NCI-H2029 treated with DMSO at 0.1 percent for 48 hours (cell line): ENCODE results near the gene NAV2.

Source experiments
- DNase-seq: peaks from one replicate; lab custom pipeline; 2025; lab: John Stamatoyannopoulos, UW

NAV2 gene

DNA sequence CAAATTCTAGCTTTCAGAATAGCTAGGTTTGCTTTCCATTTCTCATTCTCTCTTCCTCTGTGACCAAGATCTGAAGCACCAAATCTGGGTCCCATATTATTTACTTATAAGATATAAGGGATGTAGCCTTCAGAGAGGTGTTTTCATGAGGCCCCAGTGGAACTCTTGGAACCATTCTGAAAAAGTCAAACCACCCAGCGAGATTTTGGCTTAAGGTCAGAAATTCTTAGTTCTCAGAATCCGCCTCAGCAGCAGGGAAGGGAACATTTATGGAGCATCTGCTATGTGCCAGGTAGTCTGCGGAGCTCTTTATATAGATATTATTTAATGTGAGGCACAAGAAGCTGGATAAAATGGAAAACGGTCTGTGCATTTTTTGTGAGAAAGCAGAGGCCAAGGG, 6.3 kb downstream of the NAV2 start:
- no peak for DNase-seq

DNA sequence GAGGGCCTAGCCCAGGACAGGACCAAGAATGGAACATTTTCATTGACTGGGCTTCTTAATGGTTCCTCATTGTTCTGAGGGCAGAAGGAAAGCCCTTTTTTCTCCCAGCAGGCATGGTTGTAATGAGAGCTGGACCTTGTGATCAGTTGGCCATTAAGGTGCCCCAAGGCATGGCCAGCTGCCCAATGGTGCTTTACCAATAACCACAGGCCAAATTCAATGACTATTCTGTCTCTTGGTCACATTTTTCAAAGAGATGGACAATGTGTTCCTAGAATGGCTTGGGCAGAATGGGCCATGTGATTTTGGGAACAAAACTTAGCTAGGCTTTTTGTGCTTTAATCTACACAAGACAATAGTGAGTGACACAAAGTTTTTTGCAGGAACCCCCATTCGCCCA, 7.3 kb downstream of the NAV2 start:
- DNase-seq: no peak

GRCh38 chr11:19721176-19721575, 8.5 kb downstream of the NAV2 start:
- no peak for DNase-seq

GRCh38 chr11:19722702-19723101, 10.1 kb downstream of the NAV2 start:
- no peak for DNase-seq

DNA sequence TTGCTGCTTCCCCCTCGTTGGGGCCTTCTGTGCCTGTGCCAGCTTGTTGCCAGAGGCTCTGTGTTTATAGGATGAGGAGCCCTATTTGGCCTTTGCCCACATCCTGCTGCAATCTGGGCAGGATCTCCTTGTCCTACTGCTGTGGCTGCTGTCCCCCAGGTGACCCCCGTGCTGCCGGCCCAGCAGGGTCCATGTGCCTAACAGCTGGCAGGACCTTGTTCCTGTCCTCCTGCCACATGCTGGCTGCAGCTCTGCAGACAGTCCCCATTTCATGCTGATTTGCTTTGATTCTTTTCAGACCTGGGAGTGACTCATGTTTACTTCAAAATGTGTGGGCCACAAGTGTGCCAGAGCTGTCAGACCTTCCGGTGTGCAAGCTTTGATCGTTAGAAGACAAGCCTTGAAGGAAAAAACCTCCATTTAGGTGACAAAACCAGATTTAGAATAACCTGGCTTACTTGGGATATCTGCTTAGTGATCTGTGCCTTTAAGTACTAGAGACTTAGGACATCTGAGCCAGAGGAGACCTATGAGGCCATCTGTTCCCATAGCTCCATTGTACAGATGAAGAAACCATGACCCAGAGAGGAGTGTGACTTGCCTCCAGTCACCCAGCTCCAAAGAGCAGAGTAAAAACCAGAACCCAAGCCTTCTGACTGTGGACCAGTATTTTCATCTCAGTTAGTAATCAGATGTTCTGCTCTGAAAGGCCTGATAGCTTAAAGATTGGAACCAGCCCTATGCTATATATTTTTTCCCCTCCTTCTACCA, 11.1 kb downstream of the NAV2 start:
- DNase-seq: no peak

DNA sequence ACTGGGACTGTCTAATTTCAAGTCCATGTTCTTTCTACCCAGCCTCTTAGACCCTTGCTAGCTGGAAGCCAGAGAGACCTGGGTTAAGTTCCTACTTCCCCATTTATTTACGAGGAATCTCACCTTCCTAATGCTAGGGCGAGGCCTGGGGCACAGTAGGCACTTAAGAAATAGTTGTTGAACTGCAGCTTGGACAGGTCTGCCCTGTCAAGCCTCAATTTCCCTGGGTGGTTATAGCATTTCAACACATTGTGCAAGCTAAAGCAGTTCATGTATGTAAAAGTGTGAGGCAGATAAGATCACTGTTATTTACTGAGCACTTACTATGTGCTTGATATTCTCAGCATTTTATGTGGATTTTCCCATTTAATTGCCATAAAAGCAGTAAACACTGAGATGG, 12.1 kb downstream of the NAV2 start:
- no peak for DNase-seq

DNA sequence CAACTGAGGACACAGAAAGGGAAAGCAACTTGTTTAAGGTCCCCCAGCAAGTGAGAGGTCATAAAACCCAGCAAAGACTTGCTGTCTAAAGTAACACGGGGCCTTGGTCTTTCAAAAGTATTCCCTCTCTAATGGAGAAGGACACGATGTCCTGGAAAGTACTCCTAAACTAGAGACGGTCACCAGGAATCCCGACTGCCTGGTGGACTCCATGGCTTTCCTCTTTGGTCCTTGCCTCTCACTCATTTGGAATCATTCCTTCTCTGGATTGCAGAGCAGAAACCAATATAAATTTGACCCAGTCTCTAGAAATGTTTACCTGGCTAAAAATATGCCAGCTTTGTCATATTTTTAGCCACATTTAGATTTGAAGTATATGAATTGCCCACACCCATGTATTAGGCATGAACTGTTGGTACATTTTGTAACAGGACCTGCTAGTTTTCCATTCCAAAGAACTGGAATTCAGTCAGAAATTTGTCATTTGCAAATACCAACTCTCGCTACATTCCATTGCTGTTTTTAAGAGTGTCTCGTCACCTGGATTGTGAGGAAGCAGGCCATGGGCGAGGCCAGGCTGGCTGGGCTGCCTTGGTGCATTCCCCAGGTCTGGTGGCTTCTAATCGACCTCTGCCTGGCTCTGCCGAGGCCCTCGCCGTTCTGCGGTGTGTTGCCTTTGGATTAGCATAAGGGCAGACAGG, 12.9 kb downstream of the NAV2 start:
- no peak for DNase-seq

DNA sequence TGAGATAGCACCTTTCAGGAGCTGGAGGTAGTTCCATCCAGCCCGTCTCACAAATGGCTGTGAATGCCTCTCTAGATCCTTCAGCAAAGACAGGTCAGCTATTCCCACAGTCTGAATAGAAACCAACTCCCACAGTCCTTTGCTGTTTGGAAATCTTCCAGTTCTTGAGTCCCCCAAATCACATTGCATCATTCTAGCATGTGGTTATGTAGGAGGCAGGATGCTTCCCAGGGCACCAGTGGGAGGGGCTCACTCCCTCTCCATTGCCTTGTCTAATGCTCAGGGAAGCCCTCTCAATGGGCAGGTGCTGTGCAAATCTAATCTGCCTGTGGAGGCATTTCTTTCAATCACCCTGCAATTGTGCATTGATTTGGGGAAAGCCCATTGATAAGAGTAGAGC, 14.6 kb downstream of the NAV2 start:
- no peak for DNase-seq

DNA sequence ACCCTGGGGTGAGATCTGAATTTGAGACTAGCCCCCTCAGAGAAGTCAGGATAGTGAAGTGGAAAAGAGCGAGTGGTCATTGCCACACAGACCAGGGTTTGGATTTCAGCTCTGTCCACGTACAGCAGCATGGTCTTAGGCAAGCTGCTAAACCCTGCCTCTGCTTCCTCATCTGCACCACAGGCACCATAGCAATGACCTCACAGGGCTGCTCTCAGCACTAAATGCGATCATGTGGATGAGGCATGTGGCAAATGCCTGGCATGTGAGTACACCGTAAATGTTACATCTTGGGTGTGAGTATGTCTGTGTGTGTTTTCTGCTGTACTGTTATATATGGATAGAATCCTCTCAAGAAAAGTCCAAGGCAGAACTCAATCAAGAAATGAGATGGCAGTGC, 15.8 kb downstream of the NAV2 start:
- no peak for DNase-seq

GRCh38 chr11:19729141-19729540, 16.5 kb downstream of the NAV2 start:
- DNase-seq: no peak

DNA sequence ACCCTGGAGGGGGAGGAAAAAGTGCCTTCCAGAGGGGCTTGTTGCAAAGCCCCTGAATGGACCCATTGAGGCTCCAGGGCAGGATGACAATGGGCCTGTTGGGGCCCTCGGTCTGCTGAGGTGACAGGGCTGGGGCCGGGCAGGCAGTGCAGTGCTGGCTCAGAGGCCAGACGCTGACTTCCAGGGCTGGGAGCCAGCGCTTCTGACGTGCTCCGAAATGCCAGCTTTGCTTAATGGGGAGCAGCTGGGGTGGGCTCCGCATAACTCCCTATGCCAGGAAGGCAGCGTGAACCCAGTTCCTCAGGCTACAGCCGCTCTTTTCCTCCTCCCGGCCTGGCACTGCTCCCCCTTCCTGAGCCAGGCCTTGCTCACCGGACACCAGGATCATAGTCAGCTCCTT, 17.7 kb downstream of the NAV2 start:
- DNase-seq: no peak

- no peak for DNase-seq
These were observed 21.5 kb downstream of the NAV2 start for GRCh38 chr11:19734171-19734570.

GRCh38 chr11:19735157-19735908, 22.7 kb downstream of the NAV2 start:
- DNase-seq: no peak

- no peak for DNase-seq
These were observed 23.4 kb downstream of the NAV2 start for GRCh38 chr11:19735909-19736498.

DNA sequence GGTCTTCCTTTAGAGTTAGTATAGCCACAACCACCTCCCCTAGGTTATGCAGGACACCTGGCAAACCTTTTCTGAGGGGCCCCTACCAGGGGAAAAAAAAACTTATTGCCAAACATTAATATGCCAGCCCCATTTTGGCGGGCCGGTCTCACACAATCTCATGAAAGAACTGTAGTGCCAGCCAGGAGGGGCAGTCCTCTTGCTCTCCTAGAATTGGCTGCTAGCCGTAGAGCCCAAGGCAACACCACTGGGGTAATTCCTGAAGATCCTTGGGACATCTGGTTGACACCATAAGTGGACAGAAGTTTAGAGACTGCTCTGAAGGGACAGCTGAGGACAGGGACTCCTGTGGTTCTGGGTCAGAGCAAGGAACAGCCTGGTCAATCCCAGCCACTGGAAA, 24.2 kb downstream of the NAV2 start:
- no peak for DNase-seq

GRCh38 chr11:19737575-19737974, 24.9 kb downstream of the NAV2 start:
- no peak for DNase-seq

DNA sequence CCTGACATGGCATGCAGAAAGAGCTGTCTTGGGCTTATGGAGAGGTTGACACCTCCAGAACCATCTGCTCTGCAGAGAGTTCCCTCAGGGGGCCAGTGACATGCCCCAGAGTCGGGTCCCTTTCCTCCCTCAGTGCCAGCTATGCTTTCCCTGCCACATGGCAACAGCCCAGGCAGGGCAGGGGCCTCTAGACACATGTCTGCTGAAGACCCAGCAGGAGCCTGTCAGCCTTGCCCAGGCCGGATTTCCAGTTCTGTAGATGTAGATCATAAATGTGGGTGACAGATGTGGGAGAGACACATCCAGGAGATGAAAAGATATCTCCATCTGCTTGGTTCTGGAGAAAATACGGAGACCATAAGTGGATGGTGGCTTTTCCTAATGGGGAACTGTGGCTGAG, 25.5 kb downstream of the NAV2 start:
- DNase-seq: no peak

DNA sequence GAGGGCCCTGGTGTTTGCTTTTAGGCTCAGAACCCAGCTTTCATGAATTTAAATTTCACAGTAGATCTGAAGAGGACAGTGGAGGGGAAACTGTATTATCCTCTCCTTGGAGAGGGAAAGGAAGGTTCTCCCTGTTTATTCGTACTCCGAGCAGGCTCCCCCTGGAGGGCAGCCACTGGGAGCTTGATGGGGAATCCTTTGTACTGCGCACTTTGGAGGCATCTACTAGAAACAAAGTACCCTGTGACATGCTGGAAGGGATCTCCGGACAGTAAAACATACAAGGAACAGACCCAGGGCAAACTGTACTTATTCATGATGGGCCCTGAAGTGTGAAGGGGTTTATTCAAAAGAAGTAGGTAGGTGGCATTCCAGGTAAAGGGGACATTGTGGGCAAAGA, 27.2 kb downstream of the NAV2 start:
- no peak for DNase-seq

- no peak for DNase-seq
These were observed 27.9 kb downstream of the NAV2 start for GRCh38 chr11:19740586-19740985.

DNA sequence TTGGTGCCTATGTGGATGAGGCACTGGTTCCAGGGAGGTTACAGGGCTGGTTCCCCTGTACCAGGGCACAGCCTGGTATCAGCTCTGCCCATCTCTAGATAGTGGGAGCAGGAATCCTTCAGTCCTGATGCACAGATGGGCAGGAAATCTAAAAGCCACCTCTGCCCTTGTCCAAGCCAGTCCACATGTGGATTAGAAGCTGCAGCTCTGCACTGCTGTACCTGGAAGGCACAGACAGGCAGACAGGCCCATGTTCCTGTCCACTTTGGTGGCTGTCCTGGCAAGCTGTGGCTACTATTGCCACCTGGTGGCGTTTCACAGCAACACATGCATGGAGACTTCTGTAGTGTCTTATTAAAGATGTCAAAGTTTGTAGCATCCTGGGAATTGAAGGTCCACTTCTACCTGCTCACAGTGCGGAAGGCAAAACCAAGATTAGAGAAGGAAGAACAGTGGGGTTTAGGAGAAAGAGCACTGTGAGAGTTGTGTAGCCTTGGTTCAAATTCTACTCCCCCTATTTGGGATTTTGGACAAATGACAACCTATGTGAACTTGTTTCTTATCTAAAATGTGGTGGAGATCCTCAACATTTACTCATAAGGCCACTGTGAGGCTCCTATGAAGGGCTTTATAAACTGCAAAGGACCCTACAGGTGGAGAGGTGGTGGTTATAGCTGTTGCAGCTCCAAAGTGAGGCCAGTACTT, 30.1 kb downstream of the NAV2 start:
- DNase-seq: peak; percentile 61

DNA sequence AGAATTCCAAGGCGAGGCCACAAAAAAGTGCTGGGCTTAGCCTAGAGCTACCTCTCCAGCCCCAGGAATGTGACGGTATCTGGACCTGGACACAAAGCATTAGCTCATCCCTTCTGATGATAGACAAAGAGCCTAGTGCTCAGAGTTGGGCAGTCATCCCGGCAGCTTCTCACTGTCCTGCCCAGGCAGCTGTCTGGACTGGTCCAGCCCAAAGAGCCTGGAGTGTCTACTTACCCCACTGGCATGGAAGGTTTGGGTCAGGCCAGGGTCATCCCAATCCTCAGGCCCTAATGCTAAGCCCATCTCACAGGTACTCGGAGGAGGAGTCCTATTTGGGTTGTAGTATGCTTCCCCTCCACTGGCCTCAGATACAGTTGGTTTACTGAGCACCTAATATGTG, 31.0 kb downstream of the NAV2 start:
- no peak for DNase-seq

DNA sequence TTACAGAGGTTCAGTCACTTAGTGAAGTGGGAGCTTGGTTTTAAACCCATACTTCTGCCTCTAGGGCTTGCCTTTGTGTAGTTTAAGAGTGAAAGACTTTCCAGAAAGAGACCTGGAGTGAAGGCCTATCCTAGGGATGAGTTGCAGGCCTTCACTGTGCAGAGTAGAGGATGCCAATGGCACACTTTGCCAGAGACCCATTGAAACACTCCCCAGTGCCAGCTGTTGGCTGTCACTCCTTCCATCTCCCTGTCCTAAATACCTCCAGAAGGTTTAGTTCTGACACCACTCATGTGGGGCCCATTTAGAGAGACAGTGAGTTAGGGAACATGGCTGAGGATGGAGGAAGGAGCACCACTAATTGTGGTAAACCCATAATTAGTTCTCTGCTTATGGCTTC, 31.5 kb downstream of the NAV2 start:
- DNase-seq: no peak
